Mesothelial cell of epicardium (in vitro differentiated cells): Measurements from ENCODE around the gene PDE4B. TPM values are rescaled to one million over a fixed set of nuclear protein-coding genes. Genes with fewer than 3 reads are reported as not detected.

Experiments used
- DNase-seq, 2 experiments: peaks; one replicate each; pipeline ENCODE4 v3.0.0; 2021; ENCODE audit warnings: low spot score in 2 of 2; ENCODE audit not compliant: unreplicated experiment in 2 of 2
- H3K27ac Mint-ChIP-seq: 2 replicates; pipeline ENCODE4 v1.8.0; 2021; ENCODE audit warnings: mixed read lengths
- H3K27me3 Mint-ChIP-seq: 2 replicates; pipeline ENCODE4 v1.8.0; 2021; ENCODE audit warnings: low read depth, mixed read lengths
- H3K36me3 Mint-ChIP-seq: 2 replicates; pipeline ENCODE4 v1.8.0; 2021; ENCODE audit warnings: mixed read lengths
- H3K4me1 Mint-ChIP-seq: 2 replicates; pipeline ENCODE4 v1.8.0; 2021; ENCODE audit warnings: mixed read lengths
- H3K4me3 Mint-ChIP-seq: 2 replicates; pipeline ENCODE4 v1.8.0; 2021; ENCODE audit warnings: mild to moderate bottlenecking, moderate library complexity, mixed read lengths
- H3K9me3 Mint-ChIP-seq: 2 replicates; pipeline ENCODE4 v1.8.0; 2021; ENCODE audit warnings: mixed read lengths
- CTCF ChIP-seq: fragments of 200-600 bp; sonication (generic); IDR thresholded peaks from one replicate; pipeline ENCODE4 v1.5.0; 2021; ENCODE audit warnings: antibody characterized with exemption; ENCODE audit not compliant: unreplicated experiment
- total RNA-seq: library from RNA; stranded (reverse); gene quantifications from 3 replicates; pipeline ENCODE4 v1.2.1, GENCODE V29; 2021

PDE4B gene
- total RNA-seq, 1 donor from 2014 or later: 22.3 TPM

DNA sequence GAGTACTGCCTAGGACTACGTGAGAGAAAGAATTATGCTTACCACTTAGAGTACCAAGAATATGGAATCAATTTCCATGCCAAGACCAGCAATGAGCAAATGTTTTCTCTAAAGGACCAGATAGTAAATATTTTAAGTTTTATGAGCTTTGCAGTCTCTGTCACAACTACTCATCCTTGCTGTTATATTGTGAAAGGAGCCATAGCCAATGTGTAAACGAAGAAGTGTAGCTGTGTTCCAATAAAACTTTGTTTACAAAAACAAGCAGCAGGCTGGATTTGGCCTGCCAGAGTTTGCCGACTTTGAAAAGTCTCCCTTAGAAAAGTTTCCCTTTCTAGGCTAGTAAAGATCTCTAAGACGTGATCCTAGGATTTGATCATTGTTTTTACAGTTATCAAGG, 128.8 kb downstream of the PDE4B start:
- Mint-ChIP-seq H3K9me3 (peaks cover 2% of the 10 kb centered on the region), H3K4me3 (no peak overlapping the region), H3K36me3 (no peaks in the 10 kb centered on the region), H3K4me1 (no peaks in the 10 kb centered on the region), H3K27ac (no peak overlapping the region), H3K27me3 (no peaks in the 10 kb centered on the region)
- TF ChIP-seq CTCF: no peak
- DNase-seq: no peak

GRCh38 chr1:65924471-65924870, 131.8 kb downstream of the PDE4B start:
- TF ChIP-seq CTCF: no peak
- no peak overlapping the region for H3K4me3 Mint-ChIP-seq

GRCh38 chr1:65938506-65938905, 145.8 kb downstream of the PDE4B start:
- no peak overlapping the region for H3K4me3 Mint-ChIP-seq
- DNase-seq: no peak
- H3K36me3 Mint-ChIP-seq: no peaks in the 10 kb centered on the region
- no peak for TF ChIP-seq CTCF
- no peak overlapping the region for H3K27ac Mint-ChIP-seq
- peaks cover 6% of the 10 kb centered on the region for H3K9me3 Mint-ChIP-seq
- H3K27me3 Mint-ChIP-seq: peaks cover 28% of the 10 kb centered on the region
- H3K4me1 Mint-ChIP-seq: no peaks in the 10 kb centered on the region

More at GRCh38 chr1:65924471-65924870, 131.8 kb downstream of the PDE4B start:
- H3K27me3 Mint-ChIP-seq: no peaks in the 10 kb centered on the region
- peaks cover 9% of the 10 kb centered on the region for H3K9me3 Mint-ChIP-seq
- H3K4me1 Mint-ChIP-seq: no peaks in the 10 kb centered on the region
- H3K27ac Mint-ChIP-seq: no peak overlapping the region
- no peak for DNase-seq
- no peaks in the 10 kb centered on the region for H3K36me3 Mint-ChIP-seq

GRCh38 chr1:65939191-65939590, 146.5 kb downstream of the PDE4B start:
- no peak for TF ChIP-seq CTCF
- Mint-ChIP-seq H3K27ac (no peak overlapping the region), H3K9me3 (peaks cover 10% of the 10 kb centered on the region), H3K4me1 (no peaks in the 10 kb centered on the region), H3K27me3 (peaks cover 28% of the 10 kb centered on the region), H3K36me3 (no peaks in the 10 kb centered on the region), H3K4me3 (no peak overlapping the region)
- DNase-seq: no peak

- no peaks in the 10 kb centered on the region for H3K4me1 Mint-ChIP-seq
- H3K4me3 Mint-ChIP-seq: no peak overlapping the region
- peaks cover 28% of the 10 kb centered on the region for H3K27me3 Mint-ChIP-seq
Measured at GRCh38 chr1:65939636-65940035, 146.9 kb downstream of the PDE4B start.

More at GRCh38 chr1:65939636-65940035, 146.9 kb downstream of the PDE4B start:
- no peak for TF ChIP-seq CTCF
- no peak for DNase-seq
- H3K9me3 Mint-ChIP-seq: peaks cover 10% of the 10 kb centered on the region
- H3K36me3 Mint-ChIP-seq: no peaks in the 10 kb centered on the region
- no peak overlapping the region for H3K27ac Mint-ChIP-seq
